Prostate gland (tissue), 2 donors: ENCODE data around the gene SH2D6.

Source experiments
- CTCF ChIP-seq, 4 experiments: fragments of 200-600 bp in 2 of 4; fragments of 450-650 bp in 2 of 4; sonication (generic) in 2 of 4; IDR thresholded peaks; 1 replicate in 3 of 4; 2 replicates in 1 of 4; pipeline ENCODE4 v1.5.1; 2016 to 2019; ENCODE audit warnings: antibody characterized with exemption in 4 of 4, mild to moderate bottlenecking in 2 of 4, moderate library complexity in 2 of 4
- POLR2A ChIP-seq: fragments of 450-650 bp; IDR thresholded peaks from one replicate; pipeline ENCODE4 v1.6.1; 2016; ENCODE audit warnings: antibody characterized with exemption, mild to moderate bottlenecking
- POLR2AphosphoS5 ChIP-seq: sonication (generic); formaldehyde crosslinking; IDR thresholded peaks from one replicate; pipeline ENCODE4 v1.6.1; 2017; ENCODE audit warnings: antibody characterized with exemption

DNA sequence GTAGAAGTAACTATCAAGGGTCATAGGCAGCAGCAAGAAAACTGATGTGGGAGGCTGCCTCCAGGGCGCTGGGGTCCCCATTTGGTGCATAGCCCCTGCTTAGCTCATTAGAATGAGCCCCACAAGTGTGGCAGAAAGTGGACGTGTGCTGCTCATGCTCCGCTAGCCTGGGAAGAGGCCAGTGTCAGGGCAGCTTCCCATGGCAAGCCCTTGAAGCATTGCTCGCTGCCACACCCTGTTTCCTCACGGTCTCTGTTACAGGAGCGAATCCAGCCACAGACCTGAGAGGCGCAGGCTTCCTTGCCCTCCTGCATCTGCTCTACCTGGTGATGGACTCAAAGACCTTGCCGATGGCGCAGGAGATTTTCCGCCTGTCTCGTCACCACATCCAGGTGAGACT lies 41.4 kb upstream of the SH2D6 start:
- TF ChIP-seq CTCF (IDR thresholded peaks at IDR 0.05): no peak
- TF ChIP-seq POLR2A: no peak
- TF ChIP-seq POLR2AphosphoS5: no peak
